Large intestine (tissue), 3 donors: ENCODE measurements around the gene OTOG. TPM values are rescaled to one million over a fixed set of nuclear protein-coding genes. Genes with fewer than 3 reads are reported as not detected.

ENCODE experiments used
- DNase-seq, 2 donors: peaks; one replicate each; pipeline versions ENCODE4 v3.0.0 to v3.0.0-alpha.2; 2013
- H3K27ac ChIP-seq: one replicate; pipeline ENCODE4 v1.5.1; 2013; ENCODE audit warnings: low read length
- H3K27me3 ChIP-seq: 2 replicates; pipeline ENCODE4 v1.6.1; 2013; ENCODE audit warnings: low read length; ENCODE audit not compliant: control insufficient read depth, insufficient read depth
- H3K36me3 ChIP-seq: 2 replicates; pipeline ENCODE4 v1.6.1; 2013; ENCODE audit warnings: low read length; ENCODE audit not compliant: control insufficient read depth, insufficient read depth
- H3K4me1 ChIP-seq: one replicate; pipeline ENCODE4 v1.6.1; 2013; ENCODE audit warnings: low read length; ENCODE audit not compliant: control insufficient read depth, insufficient read depth
- H3K4me3 ChIP-seq: one replicate; pipeline ENCODE4 v1.5.1; 2013; ENCODE audit warnings: low read length
- H3K9me3 ChIP-seq: one replicate; pipeline ENCODE4 v1.6.1; 2013; ENCODE audit warnings: mild to moderate bottlenecking, low read depth, low read length, moderate library complexity; ENCODE audit not compliant: control insufficient read depth
- WGBS: methylation state at CpG from one replicate; pipeline ENCODE4 v1.1.5; 2013; ENCODE audit warnings: low lambda C conversion rate; ENCODE audit not compliant: insufficient coverage; 5-methylcytosine and 5-hydroxymethylcytosine counted together
- polyA plus RNA-seq: library from polyadenylated mRNA; unstranded; fragments of 120-200 nt; gene quantifications from one replicate; pipeline ENCODE4 v1.2.1, GENCODE V29; 2013

The OTOG gene
- polyA plus RNA-seq, 1 donor, result 0.10 TPM

GRCh38 chr11:17538731-17539130 lies 8.3 kb upstream of the OTOG start:
- peaks cover 56% of the 10 kb centered on the region for H3K4me1 ChIP-seq
- H3K27me3 ChIP-seq, result peaks cover under 1% of the 10 kb centered on the region
- peak overlapping the region; percentile 38 for H3K27ac ChIP-seq
- H3K4me3 ChIP-seq, result no peak overlapping the region
- peak in 1 of 2 donors; percentile 57 for DNase-seq
- H3K9me3 ChIP-seq, result no peaks in the 10 kb centered on the region
- peaks cover 9% of the 10 kb centered on the region for H3K36me3 ChIP-seq
- no CpG with 5 or more reads among the region's 3 CpGs for WGBS

GRCh38 chr11:17540807-17541206 lies 6.3 kb upstream of the OTOG start:
- Histone ChIP-seq H3K4me1 (peaks cover 46% of the 10 kb centered on the region), H3K27me3 (peaks cover 4% of the 10 kb centered on the region), H3K36me3 (peaks cover 8% of the 10 kb centered on the region), H3K4me3 (no peak overlapping the region), H3K27ac (peak overlapping the region; percentile 97), H3K9me3 (no peaks in the 10 kb centered on the region)
- DNase-seq, result no peak
- 76% methylated on average over 4 of the region's 4 CpGs for WGBS

DNA sequence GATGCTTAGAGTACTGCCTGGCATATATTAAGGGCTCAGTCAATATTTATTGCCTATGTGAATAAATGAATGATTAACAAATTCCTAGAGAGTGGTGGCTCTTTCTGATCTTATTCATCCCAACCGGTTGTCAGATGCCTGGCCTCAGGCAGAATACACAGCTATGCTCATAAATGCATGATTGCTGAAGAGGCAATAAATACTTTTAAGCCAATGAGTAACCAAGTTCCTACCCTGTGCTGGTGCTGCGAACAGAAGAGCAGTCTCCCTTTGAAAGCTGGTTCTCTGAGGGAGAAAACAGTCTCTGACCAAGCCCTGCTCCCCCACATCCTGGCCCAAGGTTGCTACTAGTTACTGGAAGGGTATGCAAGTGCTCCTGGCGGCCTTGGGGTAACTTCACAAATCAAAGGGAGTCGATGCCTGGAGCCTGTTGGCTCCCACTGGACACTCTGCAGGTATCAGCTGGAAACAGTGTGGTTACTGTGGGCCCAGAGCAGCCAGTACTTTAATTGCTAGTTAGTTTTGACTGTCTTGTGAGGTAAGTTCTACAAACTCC lies 5.7 kb upstream of the OTOG start:
- Histone ChIP-seq H3K9me3 (no peaks in the 10 kb centered on the region), H3K27ac (peak overlapping the region; percentile 97), H3K27me3 (peaks cover 4% of the 10 kb centered on the region), H3K4me3 (peak overlapping the region; percentile 93), H3K36me3 (peaks cover 8% of the 10 kb centered on the region), H3K4me1 (peaks cover 46% of the 10 kb centered on the region)
- no CpG with 5 or more reads among the region's 4 CpGs for whole genome bisulfite sequencing
- DNase-seq, result peak; percentile 81 to 91

DNA sequence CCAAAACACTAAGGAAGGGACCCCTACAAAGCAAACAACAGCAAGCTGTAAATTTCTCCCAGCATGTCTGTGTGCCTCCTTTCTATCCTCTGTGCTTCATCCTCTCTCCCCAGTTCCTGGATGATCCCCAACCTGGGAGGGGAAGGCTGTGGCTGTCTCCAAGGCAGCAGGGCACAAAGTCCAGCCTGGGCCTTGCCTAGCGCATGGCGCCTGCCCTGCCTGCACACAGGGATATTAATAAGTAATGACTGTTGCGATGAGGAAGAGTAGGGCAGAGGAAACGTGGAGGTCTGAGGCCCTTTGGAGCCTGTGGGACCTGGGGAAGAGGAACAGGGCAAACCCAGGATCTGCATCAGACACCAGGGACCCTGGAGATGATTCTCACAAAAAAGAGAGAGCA lies 4.8 kb upstream of the OTOG start:
- peaks cover 7% of the 10 kb centered on the region for H3K27me3 ChIP-seq
- WGBS, result no CpG with 5 or more reads among the region's 4 CpGs
- no peaks in the 10 kb centered on the region for H3K9me3 ChIP-seq
- peak overlapping the region; percentile 93 for H3K4me3 ChIP-seq
- peaks cover 47% of the 10 kb centered on the region for H3K4me1 ChIP-seq
- peaks cover 8% of the 10 kb centered on the region for H3K36me3 ChIP-seq
- peak; percentile 88 to 95 for DNase-seq
- H3K27ac ChIP-seq, result peak overlapping the region; percentile 97

DNA sequence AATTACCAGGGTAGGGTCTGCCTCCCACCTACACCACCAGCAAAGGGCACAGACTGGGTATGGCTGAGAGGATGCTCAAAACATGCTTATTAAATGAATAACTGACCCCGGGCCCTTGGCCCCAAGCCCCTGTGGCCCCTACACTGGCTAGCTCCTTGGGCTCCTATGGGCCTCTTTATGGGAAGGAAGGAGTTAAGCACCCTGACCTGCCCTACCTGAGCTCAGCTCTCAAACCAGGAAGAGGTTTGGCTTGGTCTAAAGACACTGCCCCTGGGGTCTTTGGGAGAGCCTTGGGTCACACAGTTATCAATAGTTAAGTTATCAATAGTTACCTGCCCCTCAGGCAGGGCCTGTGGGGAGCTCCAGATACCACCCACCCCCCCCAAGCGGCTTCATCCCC lies 4.0 kb upstream of the OTOG start:
- H3K27me3 ChIP-seq, result peaks cover 7% of the 10 kb centered on the region
- no CpG with 5 or more reads among the region's 2 CpGs for WGBS
- peak overlapping the region; percentile 93 for H3K4me3 ChIP-seq
- peaks cover 48% of the 10 kb centered on the region for H3K4me1 ChIP-seq
- peaks cover 8% of the 10 kb centered on the region for H3K36me3 ChIP-seq
- H3K27ac ChIP-seq, result peak overlapping the region; percentile 97
- H3K9me3 ChIP-seq, result no peaks in the 10 kb centered on the region
- DNase-seq, result peak in 1 of 2 donors; percentile 82

DNA sequence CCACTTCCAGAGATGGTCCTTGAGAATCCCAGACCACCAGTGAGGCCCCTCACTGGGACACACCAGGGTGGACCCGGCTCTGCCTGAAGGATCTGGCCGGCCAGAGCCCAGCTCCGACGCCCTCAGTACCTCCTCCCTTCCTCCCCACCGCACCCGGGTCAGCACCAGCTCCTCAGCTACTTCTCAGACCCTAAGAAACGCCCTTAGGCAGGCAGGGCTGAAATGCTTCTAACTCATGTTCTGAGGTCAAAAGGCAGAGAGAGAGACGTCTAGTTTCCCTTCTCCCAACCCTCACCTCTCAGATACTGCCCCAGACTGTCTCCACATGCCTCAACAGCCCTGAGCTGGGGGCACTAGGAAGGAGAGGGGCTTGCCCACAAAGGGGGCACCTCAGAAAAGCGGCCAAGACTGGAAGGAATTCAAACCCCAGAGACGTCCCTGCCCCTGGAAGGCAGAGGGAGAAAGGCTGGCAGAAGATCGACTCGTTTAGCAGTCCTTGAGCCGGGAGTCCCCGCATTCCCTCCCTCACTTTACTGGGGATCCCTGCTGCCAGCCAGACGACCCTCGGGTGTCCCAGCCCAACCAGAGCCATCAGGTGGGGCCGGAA lies 3.4 kb upstream of the OTOG start:
- Histone ChIP-seq H3K9me3 (no peaks in the 10 kb centered on the region), H3K36me3 (peaks cover 3% of the 10 kb centered on the region), H3K27me3 (peaks cover 7% of the 10 kb centered on the region), H3K4me1 (peaks cover 43% of the 10 kb centered on the region), H3K27ac (peak overlapping the region; percentile 97), H3K4me3 (peak overlapping the region; percentile 93)
- peak in 1 of 2 donors; percentile 67 for DNase-seq
- WGBS, result no CpG with 5 or more reads among the region's 17 CpGs

DNA sequence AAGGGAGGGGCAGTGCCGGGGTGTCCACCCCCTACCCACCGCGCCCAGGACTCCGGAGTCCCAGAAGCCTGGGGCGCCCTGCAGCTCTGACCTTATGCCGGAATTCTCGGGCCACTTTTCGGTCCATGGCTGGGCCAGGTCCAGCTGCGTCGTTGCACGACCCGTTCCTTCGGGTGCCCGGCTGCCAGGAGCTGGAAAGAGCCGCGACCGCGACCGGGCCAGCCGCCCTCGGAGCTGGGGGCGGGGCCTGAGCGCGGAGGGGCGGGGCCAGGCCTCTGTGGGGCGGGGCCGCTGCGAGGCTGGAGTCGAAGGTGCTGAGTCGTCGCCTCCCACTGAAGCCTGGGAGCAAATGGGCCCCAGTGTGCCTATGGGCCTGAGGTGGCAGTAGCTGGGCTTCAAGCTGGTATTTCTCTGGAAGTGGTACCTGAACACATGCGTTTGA lies 2.9 kb upstream of the OTOG start, which contains the start of gene USH1C:
TSS of gene USH1C (minus strand) at position 236 of the 442 bp plus-strand sequence. CDS start at position 127, 109 bp downstream.
- Histone ChIP-seq H3K4me1 (peaks cover 38% of the 10 kb centered on the region), H3K4me3 (peak within 1 kb of the TSS; percentile 93), H3K27ac (peak within 1 kb of the TSS; percentile 97), H3K9me3 (no peaks in the 10 kb centered on the region), H3K27me3 (peaks cover 7% of the 10 kb centered on the region), H3K36me3 (peaks cover 3% of the 10 kb centered on the region)
- no CpG with 5 or more reads among the region's 32 CpGs for WGBS
- DNase-seq, result peak; percentile 61 to 83

DNA sequence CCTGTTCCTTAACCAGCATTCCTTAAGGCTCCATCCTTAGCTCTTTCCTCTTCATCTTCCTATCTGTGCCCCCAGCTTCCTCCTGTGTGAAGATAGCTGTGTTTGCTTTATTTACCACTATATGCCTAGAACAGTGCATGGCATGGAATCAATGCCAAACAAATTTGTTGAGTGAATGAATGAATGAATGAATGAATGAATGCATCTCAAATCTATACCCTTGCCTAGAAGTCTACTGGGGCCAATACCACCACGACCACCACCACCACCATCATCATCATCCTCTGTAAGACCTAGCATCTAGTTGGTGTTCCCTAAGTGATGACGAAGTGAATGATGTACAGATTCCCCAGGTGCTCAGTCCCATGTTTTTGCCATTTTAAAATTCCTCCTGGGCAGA lies 819 bp upstream of the OTOG start:
- H3K27ac ChIP-seq, result no peak overlapping the region
- H3K9me3 ChIP-seq, result no peaks in the 10 kb centered on the region
- H3K4me1 ChIP-seq, result peaks cover 19% of the 10 kb centered on the region
- H3K36me3 ChIP-seq, result no peaks in the 10 kb centered on the region
- no peak for DNase-seq
- H3K27me3 ChIP-seq, result peaks cover 7% of the 10 kb centered on the region
- no CpG with 5 or more reads among the region's 2 CpGs for WGBS
- H3K4me3 ChIP-seq, result no peak overlapping the region

DNA sequence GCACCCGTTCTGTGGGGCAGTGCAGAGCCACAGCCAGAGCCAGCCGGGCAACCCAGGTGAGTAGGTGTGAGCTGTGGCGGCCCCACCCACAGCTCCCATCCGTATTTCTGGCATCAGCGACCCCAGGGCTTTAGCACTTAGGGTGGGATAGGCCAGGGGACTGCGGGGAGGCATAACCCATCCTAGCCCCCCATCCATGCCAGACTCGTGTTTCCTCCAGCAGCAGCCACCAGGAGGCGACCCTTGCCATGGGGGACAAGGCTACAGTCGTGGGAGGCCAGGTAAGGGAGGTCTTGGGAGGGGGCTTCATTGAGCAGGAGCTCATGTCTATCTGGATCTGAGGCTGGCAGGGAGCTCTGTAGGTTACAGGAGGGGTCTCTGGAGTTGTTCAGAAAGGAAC lies 873 bp downstream of the OTOG start:
- peaks cover 7% of the 10 kb centered on the region for H3K27me3 ChIP-seq
- WGBS, result no CpG with 5 or more reads among the region's 9 CpGs
- no peak overlapping the region for H3K27ac ChIP-seq

DNA sequence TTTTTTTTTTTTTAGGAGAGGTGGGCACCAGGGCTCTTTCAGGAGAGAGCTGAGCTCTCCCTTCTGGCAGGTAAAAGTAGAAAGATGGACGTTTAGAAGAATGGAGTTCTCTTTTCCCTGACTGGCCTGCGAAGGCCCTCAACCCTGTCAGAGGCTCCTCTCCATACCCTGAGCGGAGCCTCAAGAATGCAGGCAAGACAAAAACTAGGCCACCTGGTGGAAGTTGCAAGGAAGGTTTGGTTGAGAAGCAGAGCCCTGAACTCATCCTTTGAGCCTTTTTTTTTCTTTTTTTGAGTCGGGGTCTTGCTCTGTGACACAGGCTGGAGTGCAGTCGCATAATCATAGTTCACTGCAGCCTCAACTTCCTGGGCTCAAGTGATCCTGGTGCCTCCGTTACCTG lies 1.4 kb downstream of the OTOG start:
- Histone ChIP-seq H3K9me3 (no peaks in the 10 kb centered on the region), H3K27me3 (peaks cover 7% of the 10 kb centered on the region)
- no CpG with 5 or more reads among the region's 6 CpGs for WGBS

More for the DNA sequence above, 873 bp downstream of the OTOG start:
- Histone ChIP-seq H3K36me3 (no peaks in the 10 kb centered on the region), H3K9me3 (no peaks in the 10 kb centered on the region), H3K4me3 (no peak overlapping the region), H3K4me1 (peaks cover 14% of the 10 kb centered on the region)
- DNase-seq, result no peak

More for the DNA sequence above, 1.4 kb downstream of the OTOG start:
- no peaks in the 10 kb centered on the region for H3K36me3 ChIP-seq
- H3K27ac ChIP-seq, result no peak overlapping the region
- no peak for DNase-seq
- H3K4me1 ChIP-seq, result peaks cover 14% of the 10 kb centered on the region
- no peak overlapping the region for H3K4me3 ChIP-seq
